SK-N-SH (cell line): Measurements from ENCODE around the gene MFSD6L.

ENCODE experiments used
- ELF1 ChIP-seq: IDR thresholded peaks from 2 replicates; pipeline ENCODE4 v1.4.0; 2012
- FOXM1 ChIP-seq: IDR thresholded peaks from 2 replicates; pipeline ENCODE4 v1.4.0; 2012; ENCODE audit warnings: low read depth, mild to moderate bottlenecking
- GABPA ChIP-seq: IDR thresholded peaks from 2 replicates; pipeline ENCODE4 v1.4.0; 2012; ENCODE audit warnings: low read depth, mild to moderate bottlenecking
- NFIC ChIP-seq: IDR thresholded peaks from 2 replicates; pipeline ENCODE4 v1.4.0; 2012; ENCODE audit warnings: borderline replicate concordance
- POLR2AphosphoS5 ChIP-seq: IDR thresholded peaks from 2 replicates; pipeline ENCODE4 v1.6.1; 2012; ENCODE audit warnings: low read depth, low read length
- SIN3A ChIP-seq: IDR thresholded peaks from 2 replicates; pipeline ENCODE4 v1.6.1; 2012; ENCODE audit warnings: low read depth, mild to moderate bottlenecking, low read length, moderate library complexity, borderline replicate concordance
- SMC3 ChIP-seq: IDR thresholded peaks from 2 replicates; pipeline ENCODE4 v1.6.1; 2012; ENCODE audit warnings: low read depth, low read length, improper control_type of control experiment
- TAF1 ChIP-seq: IDR thresholded peaks from 2 replicates; pipeline ENCODE4 v1.6.1; 2012; ENCODE audit warnings: low read depth, mild to moderate bottlenecking, low read length, moderate library complexity, borderline replicate concordance
- TF ChIP-seq, protein P1 (sequence below): fragments of 150-350 bp; IDR thresholded peaks from 2 replicates; pipeline ENCODE4 v1.6.1; 2017; ENCODE audit warnings: antibody characterized with exemption, low read length, low read depth, borderline replicate concordance
- TF ChIP-seq, protein P2 (sequence below): fragments of 200-600 bp; sonication (generic); IDR thresholded peaks from 2 replicates; pipeline ENCODE4 v1.6.1; 2017; ENCODE audit warnings: antibody characterized with exemption, mild to moderate bottlenecking, moderate library complexity
- TF ChIP-seq, protein P3 (sequence below): IDR thresholded peaks from 2 replicates; pipeline ENCODE4 v1.4.0; 2012; ENCODE audit warnings: low read depth, borderline replicate concordance
- TF ChIP-seq, protein P4 (sequence below): IDR thresholded peaks from 2 replicates; pipeline ENCODE4 v1.4.0; 2012; ENCODE audit warnings: low read depth, borderline replicate concordance

DNA sequence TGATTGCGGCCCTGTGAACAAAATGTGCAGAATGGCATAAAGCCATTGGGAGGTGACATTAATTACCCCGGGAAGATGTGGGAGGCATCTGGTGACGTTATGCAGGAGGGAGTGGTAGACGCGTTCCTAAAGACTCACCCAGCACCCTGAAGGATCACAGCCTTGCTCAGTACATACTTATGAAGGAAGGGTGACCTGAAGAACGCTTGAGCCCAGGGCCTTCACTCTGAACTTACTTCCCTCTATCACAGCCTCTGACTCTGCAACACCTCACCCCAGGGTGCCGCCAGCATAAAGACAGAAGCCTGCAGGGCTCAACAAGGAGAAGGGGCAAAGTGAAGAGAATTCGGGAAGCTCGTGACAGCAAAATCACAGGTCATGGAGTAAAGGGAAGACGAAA, 9.4 kb downstream of the MFSD6L start:
- no peak for TF ChIP-seq POLR2AphosphoS5
- TF ChIP-seq, protein P1, sequence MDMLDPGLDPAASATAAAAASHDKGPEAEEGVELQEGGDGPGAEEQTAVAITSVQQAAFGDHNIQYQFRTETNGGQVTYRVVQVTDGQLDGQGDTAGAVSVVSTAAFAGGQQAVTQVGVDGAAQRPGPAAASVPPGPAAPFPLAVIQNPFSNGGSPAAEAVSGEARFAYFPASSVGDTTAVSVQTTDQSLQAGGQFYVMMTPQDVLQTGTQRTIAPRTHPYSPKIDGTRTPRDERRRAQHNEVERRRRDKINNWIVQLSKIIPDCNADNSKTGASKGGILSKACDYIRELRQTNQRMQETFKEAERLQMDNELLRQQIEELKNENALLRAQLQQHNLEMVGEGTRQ, result no peak
- no peak for TF ChIP-seq TAF1
- no peak for TF ChIP-seq ELF1
- TF ChIP-seq FOXM1, result no peak
- TF ChIP-seq SMC3, result no peak
- TF ChIP-seq, protein P2, sequence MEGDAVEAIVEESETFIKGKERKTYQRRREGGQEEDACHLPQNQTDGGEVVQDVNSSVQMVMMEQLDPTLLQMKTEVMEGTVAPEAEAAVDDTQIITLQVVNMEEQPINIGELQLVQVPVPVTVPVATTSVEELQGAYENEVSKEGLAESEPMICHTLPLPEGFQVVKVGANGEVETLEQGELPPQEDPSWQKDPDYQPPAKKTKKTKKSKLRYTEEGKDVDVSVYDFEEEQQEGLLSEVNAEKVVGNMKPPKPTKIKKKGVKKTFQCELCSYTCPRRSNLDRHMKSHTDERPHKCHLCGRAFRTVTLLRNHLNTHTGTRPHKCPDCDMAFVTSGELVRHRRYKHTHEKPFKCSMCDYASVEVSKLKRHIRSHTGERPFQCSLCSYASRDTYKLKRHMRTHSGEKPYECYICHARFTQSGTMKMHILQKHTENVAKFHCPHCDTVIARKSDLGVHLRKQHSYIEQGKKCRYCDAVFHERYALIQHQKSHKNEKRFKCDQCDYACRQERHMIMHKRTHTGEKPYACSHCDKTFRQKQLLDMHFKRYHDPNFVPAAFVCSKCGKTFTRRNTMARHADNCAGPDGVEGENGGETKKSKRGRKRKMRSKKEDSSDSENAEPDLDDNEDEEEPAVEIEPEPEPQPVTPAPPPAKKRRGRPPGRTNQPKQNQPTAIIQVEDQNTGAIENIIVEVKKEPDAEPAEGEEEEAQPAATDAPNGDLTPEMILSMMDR, result no peak
- TF ChIP-seq NFIC, result no peak
- TF ChIP-seq SIN3A, result no peak
- TF ChIP-seq, protein P3, sequence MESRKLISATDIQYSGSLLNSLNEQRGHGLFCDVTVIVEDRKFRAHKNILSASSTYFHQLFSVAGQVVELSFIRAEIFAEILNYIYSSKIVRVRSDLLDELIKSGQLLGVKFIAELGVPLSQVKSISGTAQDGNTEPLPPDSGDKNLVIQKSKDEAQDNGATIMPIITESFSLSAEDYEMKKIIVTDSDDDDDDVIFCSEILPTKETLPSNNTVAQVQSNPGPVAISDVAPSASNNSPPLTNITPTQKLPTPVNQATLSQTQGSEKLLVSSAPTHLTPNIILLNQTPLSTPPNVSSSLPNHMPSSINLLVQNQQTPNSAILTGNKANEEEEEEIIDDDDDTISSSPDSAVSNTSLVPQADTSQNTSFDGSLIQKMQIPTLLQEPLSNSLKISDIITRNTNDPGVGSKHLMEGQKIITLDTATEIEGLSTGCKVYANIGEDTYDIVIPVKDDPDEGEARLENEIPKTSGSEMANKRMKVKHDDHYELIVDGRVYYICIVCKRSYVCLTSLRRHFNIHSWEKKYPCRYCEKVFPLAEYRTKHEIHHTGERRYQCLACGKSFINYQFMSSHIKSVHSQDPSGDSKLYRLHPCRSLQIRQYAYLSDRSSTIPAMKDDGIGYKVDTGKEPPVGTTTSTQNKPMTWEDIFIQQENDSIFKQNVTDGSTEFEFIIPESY, result no peak
- TF ChIP-seq GABPA, result no peak
- TF ChIP-seq, protein P4, sequence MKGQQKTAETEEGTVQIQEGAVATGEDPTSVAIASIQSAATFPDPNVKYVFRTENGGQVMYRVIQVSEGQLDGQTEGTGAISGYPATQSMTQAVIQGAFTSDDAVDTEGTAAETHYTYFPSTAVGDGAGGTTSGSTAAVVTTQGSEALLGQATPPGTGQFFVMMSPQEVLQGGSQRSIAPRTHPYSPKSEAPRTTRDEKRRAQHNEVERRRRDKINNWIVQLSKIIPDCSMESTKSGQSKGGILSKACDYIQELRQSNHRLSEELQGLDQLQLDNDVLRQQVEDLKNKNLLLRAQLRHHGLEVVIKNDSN, result no peak
